ENCODE data around the gene PPARD.

The PPARD gene

DNA sequence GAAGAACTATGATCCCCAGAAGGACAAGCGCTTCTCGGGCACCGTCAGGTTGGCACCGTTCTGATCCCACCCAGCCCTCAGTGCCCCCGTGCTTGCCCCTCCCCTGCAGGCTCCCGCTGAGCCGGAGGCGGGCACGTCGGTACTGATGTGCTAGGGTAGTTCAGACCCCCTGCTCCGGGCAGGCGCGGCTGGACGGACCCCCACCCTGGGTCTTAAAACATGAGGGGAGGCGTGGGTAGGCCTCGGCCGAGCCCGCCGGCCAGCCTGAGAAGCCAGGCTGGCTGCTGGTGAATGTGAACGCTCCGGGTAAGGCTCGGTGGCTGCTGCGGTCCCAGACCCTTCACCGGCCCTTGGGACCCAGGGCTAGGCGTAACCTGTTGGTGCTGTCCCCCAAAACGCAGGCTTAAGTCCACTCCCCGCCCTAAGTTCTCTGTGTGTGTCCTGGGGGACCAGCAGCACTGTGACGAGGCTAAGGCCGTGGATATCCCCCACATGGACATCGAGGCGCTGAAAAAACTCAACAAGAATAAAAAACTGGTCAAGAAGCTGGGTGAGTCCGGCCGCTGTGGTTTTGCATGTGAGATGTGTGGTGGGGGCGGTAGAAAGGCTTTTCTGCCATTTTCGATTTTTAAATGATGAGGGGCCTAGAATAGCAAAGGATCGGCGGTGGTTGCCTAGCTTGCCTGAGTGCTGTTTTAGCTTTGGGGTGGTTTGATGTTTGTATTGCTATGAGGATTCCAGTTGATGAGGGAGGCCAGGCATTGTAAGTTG lies 126.8 kb downstream of the PPARD start:
- peaks cover 25% of the 10 kb centered on the region for H3K4me1 Mint-ChIP-seq
- peaks cover 21% of the 10 kb centered on the region for H3K36me3 Mint-ChIP-seq
- no peaks in the 10 kb centered on the region for H3K9me3 Mint-ChIP-seq

DNA sequence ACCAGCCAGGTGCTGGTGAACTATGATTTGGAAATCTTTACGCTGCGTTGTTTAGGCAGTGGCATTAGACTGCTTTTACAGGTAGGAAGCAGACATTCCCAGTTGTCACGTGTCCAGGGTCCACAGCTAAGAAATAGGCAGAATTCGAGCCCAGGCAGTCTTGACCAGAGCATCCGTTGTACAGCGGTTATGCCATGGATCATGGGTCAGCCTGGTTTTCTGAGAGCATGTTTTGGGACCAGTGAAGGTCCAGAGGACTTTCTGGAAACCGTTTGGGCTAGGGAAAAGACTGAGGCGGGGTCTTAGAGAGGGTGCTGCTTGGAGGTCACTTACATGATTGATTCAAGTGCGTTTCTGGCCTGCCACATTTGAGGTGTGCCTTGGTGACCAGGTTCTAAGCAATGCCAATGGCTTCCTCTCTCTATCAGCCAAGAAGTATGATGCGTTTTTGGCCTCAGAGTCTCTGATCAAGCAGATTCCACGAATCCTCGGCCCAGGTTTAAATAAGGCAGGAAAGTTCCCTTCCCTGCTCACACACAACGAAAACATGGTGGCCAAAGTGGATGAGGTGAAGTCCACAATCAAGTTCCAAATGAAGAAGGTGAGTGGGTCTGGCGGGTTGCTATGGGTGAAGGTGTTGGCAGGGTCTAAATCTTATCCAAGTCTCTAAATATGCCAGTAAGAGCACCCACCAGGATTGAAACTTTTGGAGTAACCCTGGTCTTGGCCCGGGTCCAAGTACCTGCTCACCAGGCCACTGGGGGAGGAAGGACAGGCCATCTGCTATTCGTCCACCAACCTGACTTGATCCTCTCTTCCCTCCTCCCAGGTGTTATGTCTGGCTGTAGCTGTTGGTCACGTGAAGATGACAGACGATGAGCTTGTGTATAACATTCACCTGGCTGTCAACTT lies 127.6 kb downstream of the PPARD start:
- H3K4me1 Mint-ChIP-seq: peaks cover 25% of the 10 kb centered on the region
- no peaks in the 10 kb centered on the region for H3K9me3 Mint-ChIP-seq
- peak overlapping the region; percentile 97 for H3K4me3 Mint-ChIP-seq
- H3K27ac Mint-ChIP-seq: peak overlapping the region; percentile 97
- H3K36me3 Mint-ChIP-seq: peaks cover 21% of the 10 kb centered on the region
- no peaks in the 10 kb centered on the region for H3K27me3 Mint-ChIP-seq

More for the DNA sequence above, 126.8 kb downstream of the PPARD start:
- peak overlapping the region; percentile 97 for H3K4me3 Mint-ChIP-seq
- H3K27me3 Mint-ChIP-seq: no peaks in the 10 kb centered on the region
- peak overlapping the region; percentile 97 for H3K27ac Mint-ChIP-seq

DNA sequence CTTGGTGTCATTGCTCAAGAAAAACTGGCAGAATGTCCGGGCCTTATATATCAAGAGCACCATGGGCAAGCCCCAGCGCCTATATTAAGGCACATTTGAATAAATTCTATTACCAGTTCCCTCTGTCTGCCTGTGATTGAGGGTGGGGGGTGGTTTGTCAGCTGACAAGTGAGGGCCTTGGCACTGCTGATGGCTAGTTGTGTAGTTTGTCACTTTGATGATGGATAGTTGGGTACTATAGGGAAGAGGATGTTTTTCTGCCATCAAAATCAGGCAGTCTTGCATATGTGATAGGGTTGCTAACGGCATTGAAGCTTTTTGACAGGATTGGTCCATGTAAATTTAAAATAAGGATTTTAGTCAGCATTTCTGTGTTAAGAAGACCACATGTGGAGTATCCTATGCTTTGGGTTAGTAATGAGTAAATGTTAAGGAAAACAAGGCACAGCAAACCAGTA lies 128.3 kb downstream of the PPARD start:
- no peaks in the 10 kb centered on the region for H3K9me3 Mint-ChIP-seq
- no peaks in the 10 kb centered on the region for H3K27me3 Mint-ChIP-seq
- H3K4me1 Mint-ChIP-seq: peaks cover 25% of the 10 kb centered on the region
- peak overlapping the region; percentile 97 for H3K27ac Mint-ChIP-seq
- peaks cover 21% of the 10 kb centered on the region for H3K36me3 Mint-ChIP-seq
- H3K4me3 Mint-ChIP-seq: peak overlapping the region; percentile 97

DNA sequence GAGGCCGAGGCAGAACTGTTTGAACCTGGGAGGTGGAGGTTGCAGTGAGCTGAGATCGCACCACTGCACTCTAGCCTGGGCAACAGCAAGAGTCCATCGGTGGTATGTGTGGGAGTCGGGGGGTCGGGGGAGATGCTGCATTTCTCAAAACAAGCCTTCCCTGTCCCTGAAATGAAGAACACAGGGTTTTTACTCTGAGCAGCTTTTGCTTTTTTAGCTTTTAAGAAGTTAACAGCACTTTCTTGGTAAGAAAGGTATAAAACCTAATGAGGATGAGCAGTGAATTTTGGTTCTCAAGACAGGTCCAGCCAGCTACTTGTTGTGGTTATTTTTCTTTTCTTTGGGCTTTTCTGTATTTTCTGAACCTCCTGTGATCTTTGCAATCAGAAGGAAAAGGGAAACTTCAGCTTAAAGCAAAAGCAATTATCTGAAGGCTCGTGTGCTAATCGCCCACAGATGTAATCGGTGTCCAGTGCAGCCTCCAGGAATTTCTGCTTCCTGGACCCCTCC lies 129.5 kb downstream of the PPARD start:
- Mint-ChIP-seq H3K4me1 (peaks cover 25% of the 10 kb centered on the region), H3K27me3 (no peaks in the 10 kb centered on the region), H3K27ac (peak overlapping the region; percentile 15), H3K9me3 (no peaks in the 10 kb centered on the region), H3K4me3 (peak overlapping the region; percentile 97), H3K36me3 (peaks cover 21% of the 10 kb centered on the region)

DNA sequence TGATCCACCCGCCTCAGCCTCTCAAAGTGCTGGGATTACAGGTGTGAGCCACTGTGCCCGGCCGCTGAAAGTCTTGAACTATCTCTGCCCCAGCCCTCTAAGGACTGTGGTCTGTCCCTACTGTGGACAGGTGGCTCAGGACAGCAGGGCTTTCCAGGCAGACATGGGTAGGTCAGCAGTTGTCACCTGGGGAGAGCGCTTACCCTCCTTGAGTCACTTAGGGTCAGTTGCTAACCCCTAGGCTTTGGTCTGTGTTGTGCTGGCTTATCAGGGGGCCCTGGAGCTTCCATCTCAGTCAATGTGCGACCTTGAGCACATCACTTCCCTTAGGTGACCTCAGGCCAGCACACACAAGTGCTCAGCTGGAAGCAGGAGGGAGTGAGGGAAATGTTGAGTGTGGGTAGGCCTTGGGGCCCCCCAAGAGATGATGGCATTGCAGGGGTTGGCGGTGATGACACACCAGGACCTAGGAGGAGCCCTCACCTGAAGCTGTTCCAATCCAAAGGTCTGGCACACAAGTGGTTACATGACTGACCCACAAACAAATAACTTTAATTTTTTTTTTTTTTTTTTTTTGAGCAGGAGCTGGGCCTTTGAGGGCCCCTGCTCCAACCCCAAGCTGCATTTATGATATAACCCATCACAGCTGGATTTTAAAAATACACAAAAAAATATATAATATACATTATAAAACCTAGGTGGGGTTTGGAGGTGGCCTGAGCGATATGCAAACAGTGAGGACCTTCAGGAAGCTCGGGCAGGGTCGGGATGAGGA lies 130.9 kb downstream of the PPARD start:
- Mint-ChIP-seq H3K4me3 (no peak overlapping the region), H3K27me3 (no peaks in the 10 kb centered on the region), H3K9me3 (no peaks in the 10 kb centered on the region), H3K36me3 (peaks cover 20% of the 10 kb centered on the region), H3K27ac (peak overlapping the region; percentile 43), H3K4me1 (peaks cover 20% of the 10 kb centered on the region)

DNA sequence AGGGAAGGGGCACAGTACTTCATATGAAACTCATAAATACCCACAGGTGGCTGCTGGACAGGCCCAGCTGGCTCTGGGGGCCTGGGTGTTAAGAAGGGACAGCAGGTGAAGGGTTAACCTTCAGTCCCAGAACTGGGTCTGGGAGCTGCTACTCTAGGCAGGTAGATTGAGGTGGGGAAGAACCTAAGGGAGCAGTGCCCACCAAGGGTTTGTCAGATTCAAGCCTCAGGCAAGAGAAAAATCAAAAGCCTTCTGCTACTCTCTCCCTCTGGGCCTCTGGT lies 131.4 kb downstream of the PPARD start:
- Mint-ChIP-seq H3K9me3 (no peaks in the 10 kb centered on the region), H3K36me3 (peaks cover 16% of the 10 kb centered on the region), H3K4me1 (peaks cover 20% of the 10 kb centered on the region), H3K27ac (no peak overlapping the region), H3K4me3 (peak overlapping the region; percentile 49), H3K27me3 (no peaks in the 10 kb centered on the region)

DNA sequence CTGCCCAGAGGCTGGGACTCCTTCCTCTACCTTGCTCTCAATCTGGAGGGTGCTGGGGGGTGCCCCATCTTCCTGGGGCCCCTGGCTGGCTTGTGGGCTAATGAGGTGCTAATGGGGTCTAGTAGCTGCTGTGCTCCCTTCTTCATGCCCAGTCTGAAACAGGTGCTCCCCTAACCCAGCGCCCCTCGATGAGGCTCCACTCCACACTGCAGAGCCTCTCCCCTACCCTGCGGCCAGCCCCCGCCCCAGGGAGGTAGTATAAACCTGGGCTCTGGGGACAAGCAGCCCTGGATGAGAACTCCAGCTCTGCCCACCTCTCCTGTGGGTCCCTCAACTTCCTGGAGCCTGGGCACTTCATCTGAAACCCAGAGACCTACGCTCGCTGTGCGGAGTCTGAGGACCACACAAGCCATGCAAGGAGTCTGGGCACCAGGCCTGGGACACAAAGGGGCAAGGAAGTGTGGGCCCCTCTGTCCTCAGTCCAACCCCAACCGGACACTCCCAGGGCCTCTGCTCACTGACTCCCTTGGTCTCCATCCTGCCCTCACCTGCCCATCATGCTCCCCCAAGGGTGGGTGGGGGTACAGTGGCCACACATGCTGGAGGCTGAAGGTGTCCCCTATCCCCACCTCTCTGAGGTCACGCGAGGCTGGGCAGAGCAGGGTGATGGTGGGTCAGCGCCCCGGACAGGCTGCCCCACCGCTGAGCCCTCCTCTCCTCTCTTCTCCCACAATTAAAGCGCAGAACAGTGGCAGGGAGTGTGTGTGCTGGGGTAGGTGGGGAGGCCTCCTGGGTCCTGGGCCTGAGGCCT lies 132.0 kb downstream of the PPARD start:
- peaks cover 20% of the 10 kb centered on the region for H3K4me1 Mint-ChIP-seq
- H3K36me3 Mint-ChIP-seq: peaks cover 15% of the 10 kb centered on the region
- H3K27ac Mint-ChIP-seq: peak overlapping the region; percentile 82
- peak overlapping the region; percentile 49 for H3K4me3 Mint-ChIP-seq
- H3K27me3 Mint-ChIP-seq: no peaks in the 10 kb centered on the region
- H3K9me3 Mint-ChIP-seq: no peaks in the 10 kb centered on the region

DNA sequence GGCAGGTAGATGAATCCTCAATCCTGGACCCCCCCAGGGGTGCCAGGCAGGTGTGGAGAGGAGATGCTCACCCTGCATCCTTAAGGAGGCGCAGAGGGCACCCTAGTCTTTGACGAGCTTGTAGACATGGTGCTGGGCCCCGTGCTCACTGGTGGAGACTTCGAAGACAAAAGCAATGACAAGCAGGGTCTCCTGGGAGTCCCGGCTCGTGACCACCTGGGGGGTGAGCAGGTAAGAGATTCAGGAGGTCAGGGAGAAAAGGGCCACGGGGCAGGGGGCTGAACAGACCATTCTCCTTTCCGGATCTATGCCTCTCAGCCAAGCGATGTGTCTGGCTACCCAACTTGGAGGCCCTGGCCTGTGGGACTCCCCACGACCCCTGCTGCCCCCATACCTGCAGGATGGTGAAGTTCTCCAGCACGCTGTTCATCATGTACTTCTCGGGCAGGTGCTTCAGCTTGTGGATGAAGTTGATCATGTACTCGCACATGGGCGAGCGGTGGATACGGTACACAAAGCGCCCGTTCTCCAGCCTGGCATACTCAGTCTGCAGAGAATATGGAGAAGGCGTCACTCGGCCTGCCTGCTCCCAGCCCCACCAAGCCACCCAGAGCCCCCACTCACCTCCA lies 132.7 kb downstream of the PPARD start:
- Mint-ChIP-seq H3K27ac (peak overlapping the region; percentile 82), H3K4me3 (no peak overlapping the region), H3K27me3 (no peaks in the 10 kb centered on the region), H3K9me3 (no peaks in the 10 kb centered on the region), H3K4me1 (peaks cover 20% of the 10 kb centered on the region), H3K36me3 (peaks cover 7% of the 10 kb centered on the region)

DNA sequence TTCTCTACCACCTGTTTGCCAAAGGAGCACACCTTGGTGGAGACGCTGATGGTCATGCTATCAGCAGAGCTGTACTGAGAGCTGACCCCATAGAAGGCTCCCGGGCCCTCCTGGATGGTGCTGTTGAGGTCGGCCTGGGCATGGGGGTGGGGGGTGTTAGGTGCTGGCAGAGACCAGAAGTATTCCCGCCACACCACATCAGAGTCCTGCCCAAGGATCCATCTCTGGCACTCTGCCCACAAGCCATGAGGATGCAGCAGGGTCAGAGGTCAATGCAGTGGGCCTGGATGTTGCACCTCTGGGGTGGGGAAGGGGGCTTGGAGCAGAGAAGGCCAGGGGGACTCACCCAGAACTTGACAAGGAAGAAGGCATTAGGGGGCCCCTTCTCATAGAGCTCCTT lies 133.2 kb downstream of the PPARD start:
- H3K9me3 Mint-ChIP-seq: no peaks in the 10 kb centered on the region
- H3K27ac Mint-ChIP-seq: no peak overlapping the region
- H3K27me3 Mint-ChIP-seq: no peaks in the 10 kb centered on the region
- peaks cover 3% of the 10 kb centered on the region for H3K36me3 Mint-ChIP-seq
- peaks cover 18% of the 10 kb centered on the region for H3K4me1 Mint-ChIP-seq
- H3K4me3 Mint-ChIP-seq: no peak overlapping the region

DNA sequence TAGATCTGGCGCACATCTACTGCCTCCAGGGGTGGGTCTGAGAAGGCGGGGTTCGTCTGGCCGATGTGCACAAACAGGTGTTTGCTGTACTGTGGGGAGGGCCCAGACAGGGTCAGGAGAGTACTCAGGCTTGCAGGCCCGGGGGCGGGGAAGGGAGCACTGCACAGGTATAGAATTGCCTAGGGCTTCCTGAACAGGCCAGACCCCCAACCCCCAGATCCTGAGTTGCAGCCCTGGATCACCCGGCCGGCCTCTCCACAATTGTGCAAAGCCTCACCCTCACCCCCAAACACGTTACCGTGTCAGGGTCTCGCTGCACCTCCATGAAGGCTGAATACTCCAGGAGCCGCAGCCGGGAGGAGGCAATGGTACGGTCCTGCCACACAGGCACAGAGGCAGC lies 133.6 kb downstream of the PPARD start:
- H3K9me3 Mint-ChIP-seq: no peaks in the 10 kb centered on the region
- no peaks in the 10 kb centered on the region for H3K36me3 Mint-ChIP-seq
- H3K27ac Mint-ChIP-seq: no peak overlapping the region
- no peak overlapping the region for H3K4me3 Mint-ChIP-seq
- no peaks in the 10 kb centered on the region for H3K27me3 Mint-ChIP-seq
- H3K4me1 Mint-ChIP-seq: peaks cover 14% of the 10 kb centered on the region

DNA sequence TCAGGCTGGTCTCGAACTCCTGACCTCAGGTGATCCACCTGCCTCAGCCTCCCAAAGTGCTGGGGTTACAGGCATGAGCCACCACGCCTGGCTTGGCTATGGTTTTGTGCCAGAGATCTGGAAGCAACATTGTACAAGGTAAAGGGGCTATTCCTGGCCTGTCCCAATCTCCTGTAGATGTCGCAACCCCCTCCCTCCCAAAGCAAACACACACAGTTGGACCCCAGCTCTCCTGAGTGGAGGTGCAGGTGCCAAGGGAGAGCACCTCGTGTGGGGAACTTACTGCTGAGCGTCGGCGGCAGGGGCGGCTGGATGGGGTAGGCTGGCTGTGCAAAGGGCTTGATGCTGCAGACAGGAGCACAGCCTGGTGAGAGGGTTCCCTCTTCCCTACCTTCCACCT lies 134.7 kb downstream of the PPARD start:
- Mint-ChIP-seq H3K27ac (no peak overlapping the region), H3K4me3 (no peak overlapping the region), H3K9me3 (no peaks in the 10 kb centered on the region), H3K36me3 (no peaks in the 10 kb centered on the region), H3K4me1 (peaks cover 5% of the 10 kb centered on the region), H3K27me3 (no peaks in the 10 kb centered on the region)

All from activated naive CD4-positive, alpha-beta T cell treated with anti-CD3 and anti-CD28 coated beads, Interleukin-2, amount 50 U/mL, for 24 hours (primary cell).